MM.1S (cell line): Measurements from ENCODE around the gene SSX2IP.

Source experiments
- CTCF ChIP-seq: fragments of 300-600 bp; sonication (generic); IDR thresholded peaks from 2 replicates; pipeline ENCODE4 v1.5.1; 2016; ENCODE audit warnings: antibody characterized with exemption, low read length, mixed read lengths
- EZH2 ChIP-seq: fragments of 300-600 bp; sonication (generic); optimal IDR thresholded peaks from 2 replicates; pipeline ENCODE3; 2017; ENCODE audit warnings: low read depth, mild to moderate bottlenecking, antibody characterized with exemption, low read length, mixed read lengths

DNA sequence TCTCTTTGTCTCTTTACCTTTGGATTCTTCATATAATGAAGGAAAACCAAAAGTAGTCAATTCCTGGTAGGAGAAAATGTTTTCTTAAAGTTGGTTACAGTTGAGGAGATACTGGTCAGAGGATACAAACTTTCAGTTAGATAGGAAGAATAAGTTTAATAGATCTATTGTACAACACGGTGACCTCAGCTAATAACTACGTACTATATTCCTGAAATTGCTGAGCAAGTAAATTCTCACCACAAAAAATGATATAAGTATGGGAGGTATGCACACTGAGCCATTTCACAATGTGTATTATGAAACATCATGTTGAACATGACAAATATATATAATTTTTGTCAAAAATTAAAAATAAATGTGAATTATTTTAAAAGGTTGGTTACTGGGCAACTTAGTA lies 20.4 kb downstream of the SSX2IP start:
- TF ChIP-seq EZH2 (no peak), CTCF (no peak)
